ENCODE measurements around the gene AKAP13. TPM values are rescaled to one million over a fixed set of nuclear protein-coding genes. Genes with fewer than 3 reads are reported as not detected.

AKAP13 gene
- total and polyA plus RNA-seq, 2 of the 13 experiments (the other 11 are each of a cell fraction or from before 2014, with no cell fraction given) = 6.7 to 27.1 TPM

DNA sequence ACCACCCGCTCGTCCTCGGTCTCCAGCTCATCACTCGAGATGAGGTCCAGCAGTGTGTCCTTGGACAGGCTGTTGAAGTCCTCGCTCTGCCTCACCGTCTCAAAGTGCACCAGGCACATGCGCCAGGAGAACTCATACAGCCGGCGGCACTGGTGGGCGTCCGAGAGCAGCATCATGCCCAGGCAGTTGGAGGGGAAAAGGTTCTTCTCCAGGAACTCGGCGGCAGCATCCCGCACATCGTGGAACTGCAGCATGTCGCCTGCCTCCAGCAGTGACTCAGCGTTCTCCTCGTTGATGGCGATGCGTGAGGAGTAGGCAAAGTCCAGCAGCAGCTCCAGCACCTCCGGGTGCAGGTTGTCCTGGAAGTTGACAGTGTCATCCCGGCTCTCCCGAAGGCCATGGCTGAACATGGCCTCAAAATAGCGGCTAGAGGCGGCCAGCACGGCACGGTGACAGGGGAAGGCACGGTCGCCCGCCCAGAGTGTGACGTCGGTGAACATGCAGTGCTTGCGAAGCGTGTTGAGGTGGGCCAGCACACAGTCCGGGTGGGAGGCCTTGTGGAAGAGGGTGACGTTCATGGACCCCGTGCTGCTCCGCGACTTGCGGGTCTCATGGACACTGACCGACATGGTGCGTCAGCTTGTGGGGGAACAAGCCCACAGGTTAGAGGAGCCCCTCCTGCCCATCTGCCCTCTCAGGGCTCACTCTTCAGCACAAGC lies 388.9 kb downstream of the AKAP13 start:
- intact Hi-C loops (cut with micrococcal nuclease; ENCODE audit: unreplicated experiment) (no loop called here), in situ Hi-C loops (cut with HindIII; ENCODE audit: extremely low pct_ligation_motif_present, low pct_unique_long_range_greater_than_20kb) (no loop called here)
- Histone ChIP-seq H3K36me3 (replicated peaks in 1 of 2; ENCODE audit: control insufficient read depth in 1 of 2, insufficient read depth in 2 of 2, low read length in 2 of 2) (peaks cover 4 to 6% of the 10 kb centered on the region in 2 experiments; a peak in 4 of 5 replicates), H3K9me3 (ENCODE audit: low read length) (no peaks in the 10 kb centered on the region), H3K9ac (ENCODE audit: insufficient read depth, low read depth, low read length) (no peak overlapping the region), H3K27ac (ENCODE audit: extremely low read length, insufficient read depth, low read length) (no peak overlapping the region), H2AFZ (ENCODE audit: low read length) (no peak overlapping the region), H3K4me1 (ENCODE audit: insufficient read depth, low read length) (peaks cover 38% of the 10 kb centered on the region), H4K20me1 (ENCODE audit: insufficient read depth, low read length) (no peaks in the 10 kb centered on the region), H3K79me2 (ENCODE audit: insufficient read depth, low read length) (peaks cover 24% of the 10 kb centered on the region), H3K4me2 (ENCODE audit: low read depth, low read length) (no peak overlapping the region), H3K27me3 (ENCODE audit: control insufficient read depth in 1 of 2, insufficient read depth in 2 of 2, low read length in 2 of 2) (no peaks in the 10 kb centered on the region), H3K4me3 (replicated peaks in 1 of 3; ENCODE audit: insufficient read depth in 1 of 3, low read depth in 2 of 3, low read length in 3 of 3) (no peak overlapping the region)
- ATAC-seq (no peak), DNase-seq (ENCODE audit: low spot score) (no peak), FAIRE-seq (no peak)
- ChIA-PET POLR2A (no interaction called here), CTCF (ENCODE audit: low intra/inter-chr PET ratio, low total read pairs) (no interaction called here)
- TF ChIP-seq, protein P1, sequence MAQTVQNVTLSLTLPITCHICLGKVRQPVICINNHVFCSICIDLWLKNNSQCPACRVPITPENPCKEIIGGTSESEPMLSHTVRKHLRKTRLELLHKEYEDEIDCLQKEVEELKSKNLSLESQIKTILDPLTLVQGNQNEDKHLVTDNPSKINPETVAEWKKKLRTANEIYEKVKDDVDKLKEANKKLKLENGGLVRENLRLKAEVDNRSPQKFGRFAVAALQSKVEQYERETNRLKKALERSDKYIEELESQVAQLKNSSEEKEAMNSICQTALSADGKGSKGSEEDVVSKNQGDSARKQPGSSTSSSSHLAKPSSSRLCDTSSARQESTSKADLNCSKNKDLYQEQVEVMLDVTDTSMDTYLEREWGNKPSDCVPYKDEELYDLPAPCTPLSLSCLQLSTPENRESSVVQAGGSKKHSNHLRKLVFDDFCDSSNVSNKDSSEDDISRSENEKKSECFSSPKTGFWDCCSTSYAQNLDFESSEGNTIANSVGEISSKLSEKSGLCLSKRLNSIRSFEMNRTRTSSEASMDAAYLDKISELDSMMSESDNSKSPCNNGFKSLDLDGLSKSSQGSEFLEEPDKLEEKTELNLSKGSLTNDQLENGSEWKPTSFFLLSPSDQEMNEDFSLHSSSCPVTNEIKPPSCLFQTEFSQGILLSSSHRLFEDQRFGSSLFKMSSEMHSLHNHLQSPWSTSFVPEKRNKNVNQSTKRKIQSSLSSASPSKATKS (CRISPR knock-in tag; IDR thresholded peaks at IDR 0.05) = no peak
- TF ChIP-seq, protein P2, sequence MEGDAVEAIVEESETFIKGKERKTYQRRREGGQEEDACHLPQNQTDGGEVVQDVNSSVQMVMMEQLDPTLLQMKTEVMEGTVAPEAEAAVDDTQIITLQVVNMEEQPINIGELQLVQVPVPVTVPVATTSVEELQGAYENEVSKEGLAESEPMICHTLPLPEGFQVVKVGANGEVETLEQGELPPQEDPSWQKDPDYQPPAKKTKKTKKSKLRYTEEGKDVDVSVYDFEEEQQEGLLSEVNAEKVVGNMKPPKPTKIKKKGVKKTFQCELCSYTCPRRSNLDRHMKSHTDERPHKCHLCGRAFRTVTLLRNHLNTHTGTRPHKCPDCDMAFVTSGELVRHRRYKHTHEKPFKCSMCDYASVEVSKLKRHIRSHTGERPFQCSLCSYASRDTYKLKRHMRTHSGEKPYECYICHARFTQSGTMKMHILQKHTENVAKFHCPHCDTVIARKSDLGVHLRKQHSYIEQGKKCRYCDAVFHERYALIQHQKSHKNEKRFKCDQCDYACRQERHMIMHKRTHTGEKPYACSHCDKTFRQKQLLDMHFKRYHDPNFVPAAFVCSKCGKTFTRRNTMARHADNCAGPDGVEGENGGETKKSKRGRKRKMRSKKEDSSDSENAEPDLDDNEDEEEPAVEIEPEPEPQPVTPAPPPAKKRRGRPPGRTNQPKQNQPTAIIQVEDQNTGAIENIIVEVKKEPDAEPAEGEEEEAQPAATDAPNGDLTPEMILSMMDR (CRISPR knock-in tag; IDR thresholded peaks at IDR 0.05) = no peak
- TF ChIP-seq SMARCC2 (IDR thresholded peaks at IDR 0.05) (no peak), SRF (IDR thresholded peaks at IDR 0.05; ENCODE audit: low read depth, low read length) (no peak), MBNL3 (CRISPR knock-in tag; conservative IDR thresholded peaks at IDR 0.05) (no peak), GFI1 (CRISPR knock-in tag; IDR thresholded peaks at IDR 0.05; ENCODE audit: borderline replicate concordance) (no peak), NFE2L2 (IDR thresholded peaks at IDR 0.05; ENCODE audit: low read length) (peak; percentile 45; the same call in 1 of the 2 replicates), GTF2F1 (IDR thresholded peaks at IDR 0.05; ENCODE audit: low read length) (no peak), ZBTB38 (CRISPR knock-in tag; IDR thresholded peaks at IDR 0.05) (peak; percentile 64; the same call in 1 of the 2 replicates), RFX1 (IDR thresholded peaks at IDR 0.05) (no peak), ZNF329 (CRISPR knock-in tag; IDR thresholded peaks at IDR 0.05; ENCODE audit: low read depth) (no peak)
- TF ChIP-seq, protein P3, sequence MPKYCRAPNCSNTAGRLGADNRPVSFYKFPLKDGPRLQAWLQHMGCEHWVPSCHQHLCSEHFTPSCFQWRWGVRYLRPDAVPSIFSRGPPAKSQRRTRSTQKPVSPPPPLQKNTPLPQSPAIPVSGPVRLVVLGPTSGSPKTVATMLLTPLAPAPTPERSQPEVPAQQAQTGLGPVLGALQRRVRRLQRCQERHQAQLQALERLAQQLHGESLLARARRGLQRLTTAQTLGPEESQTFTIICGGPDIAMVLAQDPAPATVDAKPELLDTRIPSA (CRISPR knock-in tag; IDR thresholded peaks at IDR 0.05; ENCODE audit: borderline replicate concordance) = no peak
- TF ChIP-seq, protein P4, sequence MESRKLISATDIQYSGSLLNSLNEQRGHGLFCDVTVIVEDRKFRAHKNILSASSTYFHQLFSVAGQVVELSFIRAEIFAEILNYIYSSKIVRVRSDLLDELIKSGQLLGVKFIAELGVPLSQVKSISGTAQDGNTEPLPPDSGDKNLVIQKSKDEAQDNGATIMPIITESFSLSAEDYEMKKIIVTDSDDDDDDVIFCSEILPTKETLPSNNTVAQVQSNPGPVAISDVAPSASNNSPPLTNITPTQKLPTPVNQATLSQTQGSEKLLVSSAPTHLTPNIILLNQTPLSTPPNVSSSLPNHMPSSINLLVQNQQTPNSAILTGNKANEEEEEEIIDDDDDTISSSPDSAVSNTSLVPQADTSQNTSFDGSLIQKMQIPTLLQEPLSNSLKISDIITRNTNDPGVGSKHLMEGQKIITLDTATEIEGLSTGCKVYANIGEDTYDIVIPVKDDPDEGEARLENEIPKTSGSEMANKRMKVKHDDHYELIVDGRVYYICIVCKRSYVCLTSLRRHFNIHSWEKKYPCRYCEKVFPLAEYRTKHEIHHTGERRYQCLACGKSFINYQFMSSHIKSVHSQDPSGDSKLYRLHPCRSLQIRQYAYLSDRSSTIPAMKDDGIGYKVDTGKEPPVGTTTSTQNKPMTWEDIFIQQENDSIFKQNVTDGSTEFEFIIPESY (CRISPR knock-in tag; IDR thresholded peaks at IDR 0.05) = peak; percentile 78
- TF ChIP-seq, protein P5, sequence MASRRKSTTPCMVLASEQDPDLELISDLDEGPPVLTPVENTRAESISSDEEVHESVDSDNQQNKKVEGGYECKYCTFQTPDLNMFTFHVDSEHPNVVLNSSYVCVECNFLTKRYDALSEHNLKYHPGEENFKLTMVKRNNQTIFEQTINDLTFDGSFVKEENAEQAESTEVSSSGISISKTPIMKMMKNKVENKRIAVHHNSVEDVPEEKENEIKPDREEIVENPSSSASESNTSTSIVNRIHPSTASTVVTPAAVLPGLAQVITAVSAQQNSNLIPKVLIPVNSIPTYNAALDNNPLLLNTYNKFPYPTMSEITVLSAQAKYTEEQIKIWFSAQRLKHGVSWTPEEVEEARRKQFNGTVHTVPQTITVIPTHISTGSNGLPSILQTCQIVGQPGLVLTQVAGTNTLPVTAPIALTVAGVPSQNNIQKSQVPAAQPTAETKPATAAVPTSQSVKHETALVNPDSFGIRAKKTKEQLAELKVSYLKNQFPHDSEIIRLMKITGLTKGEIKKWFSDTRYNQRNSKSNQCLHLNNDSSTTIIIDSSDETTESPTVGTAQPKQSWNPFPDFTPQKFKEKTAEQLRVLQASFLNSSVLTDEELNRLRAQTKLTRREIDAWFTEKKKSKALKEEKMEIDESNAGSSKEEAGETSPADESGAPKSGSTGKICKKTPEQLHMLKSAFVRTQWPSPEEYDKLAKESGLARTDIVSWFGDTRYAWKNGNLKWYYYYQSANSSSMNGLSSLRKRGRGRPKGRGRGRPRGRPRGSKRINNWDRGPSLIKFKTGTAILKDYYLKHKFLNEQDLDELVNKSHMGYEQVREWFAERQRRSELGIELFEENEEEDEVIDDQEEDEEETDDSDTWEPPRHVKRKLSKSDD (CRISPR knock-in tag; IDR thresholded peaks at IDR 0.05; ENCODE audit: low read depth) = no peak
- WGBS (ENCODE audit: low lambda C conversion rate) = 98% methylated on average over 40 of the region's 42 CpGs
- no TSS peak for BruUV-seq (replicated peaks)
